Panc1 (cell line): ENCODE data around the gene THUMPD2. TPM values are rescaled to one million over a fixed set of nuclear protein-coding genes. Genes with fewer than 3 reads are reported as not detected.

ENCODE experiments used
- ATAC-seq: fragments of 200-7000 bp; cut with Tn5 transposase; 2 replicates; pipeline ENCODE4 v1.9.1; 2020; ENCODE audit warnings: mild to moderate bottlenecking, moderate library complexity
- BruUV-seq: library from RNA; stranded (reverse); fragments of 400-500 nt; replicated peaks from 2 replicates; lab custom pipeline; 2021; lab: Mats Ljungman, UMichigan
- CTCF ChIA-PET: fragments of 300-600 bp; sonication (Branson Sonifier 250); formaldehyde crosslinking; loops from one replicate; lab custom pipeline; 2022; ENCODE audit warnings: antibody characterized with exemption; lab: Charles Lee
- POLR2A ChIA-PET: fragments of 300-600 bp; sonication (Branson Sonifier 250); formaldehyde crosslinking; loops from one replicate; lab custom pipeline; 2022; ENCODE audit warnings: antibody characterized with exemption; lab: Charles Lee
- DNase-seq: peaks from one replicate; pipeline ENCODE4 v3.0.0-alpha.2; 2010; ENCODE audit warnings: low read depth, low spot score
- H3K27ac ChIP-seq: 2 replicates; pipeline ENCODE4 v1.5.1; 2011; ENCODE audit warnings: mild to moderate bottlenecking, low read length, inconsistent platforms
- H3K27me3 ChIP-seq: fragments of 200-500 bp; sonication (Bioruptor generic); 2 replicates; pipeline ENCODE4 v1.6.0; 2014; ENCODE audit warnings: low read length, inconsistent platforms; ENCODE audit not compliant: control insufficient read depth, insufficient read depth
- H3K36me3 ChIP-seq: fragments of 200-500 bp; sonication (Bioruptor generic); 2 replicates; pipeline ENCODE4 v1.5.1; 2014; ENCODE audit warnings: inconsistent platforms, mild to moderate bottlenecking, low read length, moderate library complexity; ENCODE audit not compliant: control insufficient read depth, insufficient read depth
- H3K4me1 ChIP-seq: 2 replicates; pipeline ENCODE4 v1.5.1; 2011; ENCODE audit warnings: inconsistent platforms, mild to moderate bottlenecking, low read length, moderate library complexity; ENCODE audit not compliant: control insufficient read depth, insufficient read depth
- H3K4me3 ChIP-seq, 2 experiments: 2 replicates each; pipeline ENCODE4 v1.5.1; 2011 to 2012; ENCODE audit warnings: low read depth in 2 of 2, low read length in 2 of 2, mild to moderate bottlenecking in 2 of 2, inconsistent platforms in 1 of 2, moderate library complexity in 1 of 2
- H3K9me3 ChIP-seq: fragments of 200-500 bp; sonication (Bioruptor generic); 2 replicates; pipeline ENCODE4 v1.5.1; 2014; ENCODE audit warnings: low read depth, mild to moderate bottlenecking, inconsistent platforms, low read length, moderate library complexity; ENCODE audit not compliant: control insufficient read depth, insufficient read depth
- POLR2AphosphoS5 ChIP-seq: IDR thresholded peaks from 2 replicates; pipeline ENCODE4 v1.6.1; 2012; ENCODE audit warnings: mild to moderate bottlenecking, low read depth, low read length, moderate library complexity
- SIN3A ChIP-seq: IDR thresholded peaks from 2 replicates; pipeline ENCODE4 v1.6.1; 2012; ENCODE audit warnings: low read depth, mild to moderate bottlenecking, low read length, moderate library complexity, borderline replicate concordance; ENCODE audit not compliant: insufficient read depth
- TCF7L2 ChIP-seq: IDR thresholded peaks from 2 replicates; pipeline ENCODE4 v1.6.1; 2011; ENCODE audit warnings: mild to moderate bottlenecking, low read depth, low read length, inconsistent platforms
- in situ Hi-C: cut with HindIII; loops from 2 replicates; pipeline ENCODE4 v1.10.0; 2016; ENCODE audit warnings: low sequenced_read_pairs, low pct_unique_long_range_greater_than_20kb
- intact Hi-C: fragments of 100-400 bp; cut with micrococcal nuclease; formaldehyde crosslinking; loops from one replicate; pipeline ENCODE4 v1.10.0; 2022; ENCODE audit not compliant: unreplicated experiment
- total RNA-seq: library from RNA; stranded (reverse); gene quantifications from one replicate; pipeline ENCODE4 v1.2.1, GENCODE V29; 2021; ENCODE audit not compliant: unreplicated experiment
- TF ChIP-seq, protein P1 (sequence below), 2 experiments: IDR thresholded peaks; 2 replicates each; pipeline ENCODE4 v1.6.1; 2011 to 2012; ENCODE audit warnings: low read depth in 2 of 2, control low read depth in 1 of 2, low read length in 1 of 2, mild to moderate bottlenecking in 1 of 2, moderate library complexity in 1 of 2; ENCODE audit not compliant: insufficient read depth in 1 of 2
- TF ChIP-seq, protein P2 (sequence below): fragments of 450-650 bp; IDR thresholded peaks from 2 replicates; pipeline ENCODE4 v1.5.1; 2017; ENCODE audit warnings: mild to moderate bottlenecking

THUMPD2 gene
- total RNA-seq, 1 experiment from 2014 or later = 13.7 TPM

DNA sequence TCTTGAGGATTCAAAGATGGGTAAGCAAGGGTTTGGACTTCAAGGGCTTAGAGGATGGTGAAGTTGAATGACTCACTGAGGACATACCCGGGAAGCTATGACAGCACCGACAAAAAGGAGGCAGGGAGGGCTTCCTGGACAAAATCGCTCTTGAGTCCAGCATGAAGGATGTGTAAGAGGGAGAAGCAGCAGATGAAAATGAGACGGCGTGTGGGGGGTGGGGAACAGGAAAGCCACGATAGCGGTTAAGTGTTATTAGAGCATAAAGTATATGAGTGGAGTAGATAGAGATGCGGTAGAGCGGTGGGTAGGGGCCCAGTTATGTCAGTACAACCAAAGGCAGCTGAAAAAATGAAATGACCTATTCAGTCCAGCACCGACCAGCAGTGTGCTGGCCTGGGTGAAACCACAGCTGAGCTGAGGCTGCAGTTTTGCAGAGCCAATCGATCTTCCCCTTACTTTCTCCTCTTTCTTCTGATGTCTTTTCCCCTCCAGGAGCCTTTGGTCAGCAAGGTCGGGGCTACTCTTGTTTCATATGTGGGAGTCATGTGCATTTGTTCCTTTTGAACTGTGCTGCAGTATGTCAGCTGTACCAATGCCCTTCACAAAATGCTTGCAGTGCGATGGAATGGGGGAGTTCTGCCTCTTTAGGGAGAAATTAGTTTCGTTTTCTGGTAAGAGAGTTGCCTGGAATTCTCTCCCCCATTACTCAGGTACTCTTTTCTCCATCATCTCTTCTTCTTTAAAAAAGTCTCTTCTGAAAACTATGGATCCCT is 2.0 kb upstream of the THUMPD2 start:
- H3K27ac ChIP-seq = peak overlapping the region; percentile 44
- intact Hi-C loops (no loop called here), in situ Hi-C loops (no loop called here)
- DNase-seq (no peak), ATAC-seq (peak; percentile 9; the same call in 1 of the 2 replicates)
- TF ChIP-seq, protein P1, sequence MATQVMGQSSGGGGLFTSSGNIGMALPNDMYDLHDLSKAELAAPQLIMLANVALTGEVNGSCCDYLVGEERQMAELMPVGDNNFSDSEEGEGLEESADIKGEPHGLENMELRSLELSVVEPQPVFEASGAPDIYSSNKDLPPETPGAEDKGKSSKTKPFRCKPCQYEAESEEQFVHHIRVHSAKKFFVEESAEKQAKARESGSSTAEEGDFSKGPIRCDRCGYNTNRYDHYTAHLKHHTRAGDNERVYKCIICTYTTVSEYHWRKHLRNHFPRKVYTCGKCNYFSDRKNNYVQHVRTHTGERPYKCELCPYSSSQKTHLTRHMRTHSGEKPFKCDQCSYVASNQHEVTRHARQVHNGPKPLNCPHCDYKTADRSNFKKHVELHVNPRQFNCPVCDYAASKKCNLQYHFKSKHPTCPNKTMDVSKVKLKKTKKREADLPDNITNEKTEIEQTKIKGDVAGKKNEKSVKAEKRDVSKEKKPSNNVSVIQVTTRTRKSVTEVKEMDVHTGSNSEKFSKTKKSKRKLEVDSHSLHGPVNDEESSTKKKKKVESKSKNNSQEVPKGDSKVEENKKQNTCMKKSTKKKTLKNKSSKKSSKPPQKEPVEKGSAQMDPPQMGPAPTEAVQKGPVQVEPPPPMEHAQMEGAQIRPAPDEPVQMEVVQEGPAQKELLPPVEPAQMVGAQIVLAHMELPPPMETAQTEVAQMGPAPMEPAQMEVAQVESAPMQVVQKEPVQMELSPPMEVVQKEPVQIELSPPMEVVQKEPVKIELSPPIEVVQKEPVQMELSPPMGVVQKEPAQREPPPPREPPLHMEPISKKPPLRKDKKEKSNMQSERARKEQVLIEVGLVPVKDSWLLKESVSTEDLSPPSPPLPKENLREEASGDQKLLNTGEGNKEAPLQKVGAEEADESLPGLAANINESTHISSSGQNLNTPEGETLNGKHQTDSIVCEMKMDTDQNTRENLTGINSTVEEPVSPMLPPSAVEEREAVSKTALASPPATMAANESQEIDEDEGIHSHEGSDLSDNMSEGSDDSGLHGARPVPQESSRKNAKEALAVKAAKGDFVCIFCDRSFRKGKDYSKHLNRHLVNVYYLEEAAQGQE (IDR thresholded peaks at IDR 0.05; ENCODE audit: insufficient read depth in 1 of 2, low read depth in 2 of 2, low read length in 1 of 2) = no peak
- TF ChIP-seq SIN3A (no peak), POLR2AphosphoS5 (no peak), TCF7L2 (no peak)
- TF ChIP-seq, protein P2, sequence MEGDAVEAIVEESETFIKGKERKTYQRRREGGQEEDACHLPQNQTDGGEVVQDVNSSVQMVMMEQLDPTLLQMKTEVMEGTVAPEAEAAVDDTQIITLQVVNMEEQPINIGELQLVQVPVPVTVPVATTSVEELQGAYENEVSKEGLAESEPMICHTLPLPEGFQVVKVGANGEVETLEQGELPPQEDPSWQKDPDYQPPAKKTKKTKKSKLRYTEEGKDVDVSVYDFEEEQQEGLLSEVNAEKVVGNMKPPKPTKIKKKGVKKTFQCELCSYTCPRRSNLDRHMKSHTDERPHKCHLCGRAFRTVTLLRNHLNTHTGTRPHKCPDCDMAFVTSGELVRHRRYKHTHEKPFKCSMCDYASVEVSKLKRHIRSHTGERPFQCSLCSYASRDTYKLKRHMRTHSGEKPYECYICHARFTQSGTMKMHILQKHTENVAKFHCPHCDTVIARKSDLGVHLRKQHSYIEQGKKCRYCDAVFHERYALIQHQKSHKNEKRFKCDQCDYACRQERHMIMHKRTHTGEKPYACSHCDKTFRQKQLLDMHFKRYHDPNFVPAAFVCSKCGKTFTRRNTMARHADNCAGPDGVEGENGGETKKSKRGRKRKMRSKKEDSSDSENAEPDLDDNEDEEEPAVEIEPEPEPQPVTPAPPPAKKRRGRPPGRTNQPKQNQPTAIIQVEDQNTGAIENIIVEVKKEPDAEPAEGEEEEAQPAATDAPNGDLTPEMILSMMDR = no peak
- ChIA-PET POLR2A (interaction anchor here (0.7 kb wide), 1 partner anchor 1170 kb away, joined by 3 read pairs; no protein-coding TSS in a partner anchor), CTCF (no interaction called here)
- peaks cover 4% of the 10 kb centered on the region; the same call in 1 of the 2 replicates for H3K36me3 ChIP-seq
- no peaks in the 10 kb centered on the region for H3K9me3 ChIP-seq
- peaks cover 17% of the 10 kb centered on the region for H3K4me1 ChIP-seq
- peak overlapping the region; percentile 1 to 26; a peak in 2 of 4 replicates for H3K4me3 ChIP-seq
- BruUV-seq = no TSS peak
- H3K27me3 ChIP-seq = no peaks in the 10 kb centered on the region

DNA sequence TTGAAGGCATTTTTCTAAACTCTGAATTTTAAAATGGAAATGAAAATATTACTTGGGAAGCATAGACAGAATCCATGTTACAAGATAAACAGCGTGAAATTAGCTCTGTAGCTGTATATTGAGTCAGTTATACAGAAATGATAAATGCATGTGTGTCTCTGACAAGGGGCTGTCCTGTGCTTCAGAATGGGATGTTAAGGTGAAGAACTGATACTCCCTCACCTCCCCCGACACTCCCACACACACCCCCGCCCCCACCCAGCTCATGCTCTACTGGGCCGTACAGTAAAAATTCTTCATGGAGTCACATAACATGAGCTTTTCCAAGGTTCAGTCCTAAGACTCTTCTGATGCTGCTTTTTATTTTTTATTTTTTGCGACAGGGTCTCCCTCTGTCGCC is 869 bp upstream of the THUMPD2 start:
- Histone ChIP-seq H3K9me3 (no peaks in the 10 kb centered on the region), H3K27ac (peak overlapping the region; percentile 95; the same call in 1 of the 2 replicates), H3K4me1 (peaks cover 17% of the 10 kb centered on the region), H3K27me3 (no peaks in the 10 kb centered on the region), H3K36me3 (peaks cover 4% of the 10 kb centered on the region; the same call in 1 of the 2 replicates), H3K4me3 (peak overlapping the region in 1 of 2 experiments; percentile 69; a peak in 1 of 4 replicates)
- in situ Hi-C loops = no loop called here
- POLR2A ChIA-PET = no interaction called here
- no TSS peak for BruUV-seq
- TF ChIP-seq TCF7L2 (no peak), SIN3A (no peak), POLR2AphosphoS5 (no peak)
- TF ChIP-seq, protein P2 = no peak
- TF ChIP-seq, protein P1 (IDR thresholded peaks at IDR 0.05; ENCODE audit: insufficient read depth in 1 of 2, low read depth in 2 of 2, low read length in 1 of 2) = no peak
- ATAC-seq = no peak
- CTCF ChIA-PET = no interaction called here
- intact Hi-C loops = no loop called here
- DNase-seq = no peak
